Measurements from ENCODE around the gene DCTN5. TPM values are rescaled to one million over a fixed set of nuclear protein-coding genes. Genes with fewer than 3 reads are reported as not detected.
A peak's percentile ranks its signal among the peaks of the same experiment; 100 is the strongest.

The DCTN5 gene
- total and polyA plus RNA-seq, 2 of the 13 experiments (the other 11 are each of a cell fraction or from before 2014, with no cell fraction given) = 105 to 207 TPM

DNA sequence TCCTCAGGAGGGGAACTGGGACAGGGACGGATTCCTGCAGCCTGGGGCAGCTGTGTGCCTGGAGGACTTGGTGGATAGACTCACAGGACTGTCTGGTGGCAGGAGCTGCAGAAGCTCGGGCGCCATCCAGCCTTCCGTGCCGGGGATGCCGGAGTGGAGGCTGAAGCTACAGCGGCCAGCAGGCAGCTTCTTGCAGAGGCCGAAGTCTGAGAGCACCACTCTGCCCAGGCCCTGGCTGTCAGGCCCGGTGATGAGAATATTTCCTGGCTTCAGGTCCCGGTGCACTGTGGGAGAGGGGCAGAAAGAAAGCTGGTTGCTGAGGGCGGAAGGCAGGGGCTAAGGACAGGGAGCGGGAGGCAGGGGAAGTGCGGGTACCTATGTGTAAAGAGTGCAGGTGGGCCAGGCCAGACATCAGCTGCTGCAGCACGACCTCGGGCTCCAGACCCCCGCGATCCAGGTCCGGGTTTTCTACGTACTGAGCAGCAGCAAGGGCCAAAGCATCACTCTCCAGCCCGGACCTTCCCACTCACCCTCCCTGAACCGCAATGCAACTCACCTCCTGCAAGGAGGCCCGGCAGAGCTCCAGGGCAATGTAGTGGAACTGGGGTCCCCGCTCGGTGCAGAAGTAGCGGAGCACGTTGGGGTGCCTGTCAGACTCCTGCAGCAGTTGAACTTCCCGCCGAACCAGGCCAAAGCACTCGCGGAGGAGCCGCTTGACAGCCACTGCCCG, 53.5 kb downstream of the DCTN5 start (continued):
- TF ChIP-seq GLI4 (CRISPR knock-in tag; IDR thresholded peaks at IDR 0.05; ENCODE audit: borderline replicate concordance) = peak; percentile 26; the same call in 1 of the 2 replicates
- TF ChIP-seq, protein P1, sequence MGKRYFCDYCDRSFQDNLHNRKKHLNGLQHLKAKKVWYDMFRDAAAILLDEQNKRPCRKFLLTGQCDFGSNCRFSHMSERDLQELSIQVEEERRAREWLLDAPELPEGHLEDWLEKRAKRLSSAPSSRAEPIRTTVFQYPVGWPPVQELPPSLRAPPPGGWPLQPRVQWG (CRISPR knock-in tag; IDR thresholded peaks at IDR 0.05; ENCODE audit: borderline replicate concordance, low read depth) = no peak
- no peak for TF ChIP-seq ZFP90 (CRISPR knock-in tag; IDR thresholded peaks at IDR 0.05; ENCODE audit: borderline replicate concordance)
- TF ChIP-seq, protein P2, sequence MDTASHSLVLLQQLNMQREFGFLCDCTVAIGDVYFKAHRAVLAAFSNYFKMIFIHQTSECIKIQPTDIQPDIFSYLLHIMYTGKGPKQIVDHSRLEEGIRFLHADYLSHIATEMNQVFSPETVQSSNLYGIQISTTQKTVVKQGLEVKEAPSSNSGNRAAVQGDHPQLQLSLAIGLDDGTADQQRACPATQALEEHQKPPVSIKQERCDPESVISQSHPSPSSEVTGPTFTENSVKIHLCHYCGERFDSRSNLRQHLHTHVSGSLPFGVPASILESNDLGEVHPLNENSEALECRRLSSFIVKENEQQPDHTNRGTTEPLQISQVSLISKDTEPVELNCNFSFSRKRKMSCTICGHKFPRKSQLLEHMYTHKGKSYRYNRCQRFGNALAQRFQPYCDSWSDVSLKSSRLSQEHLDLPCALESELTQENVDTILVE (CRISPR knock-in tag; IDR thresholded peaks at IDR 0.05) = no peak; the same call in 1 of the 2 replicates
- TF ChIP-seq POLR2A (IDR thresholded peaks at IDR 0.05; ENCODE audit: insufficient read depth in 1 of 2, low read depth in 2 of 2, low read length in 2 of 2) = no peak
- TF ChIP-seq TOE1 (CRISPR knock-in tag; IDR thresholded peaks at IDR 0.05) = no peak
- TF ChIP-seq, protein P3, sequence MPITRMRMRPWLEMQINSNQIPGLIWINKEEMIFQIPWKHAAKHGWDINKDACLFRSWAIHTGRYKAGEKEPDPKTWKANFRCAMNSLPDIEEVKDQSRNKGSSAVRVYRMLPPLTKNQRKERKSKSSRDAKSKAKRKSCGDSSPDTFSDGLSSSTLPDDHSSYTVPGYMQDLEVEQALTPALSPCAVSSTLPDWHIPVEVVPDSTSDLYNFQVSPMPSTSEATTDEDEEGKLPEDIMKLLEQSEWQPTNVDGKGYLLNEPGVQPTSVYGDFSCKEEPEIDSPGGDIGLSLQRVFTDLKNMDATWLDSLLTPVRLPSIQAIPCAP (CRISPR knock-in tag; IDR thresholded peaks at IDR 0.05; ENCODE audit: low read depth) = 0 out of 2 replicates have a peak, but pooled peaks have one; percentile 21
- no peak for TF ChIP-seq GZF1 (CRISPR knock-in tag; IDR thresholded peaks at IDR 0.05)
- peak; percentile 48; the same call in 1 of the 2 replicates for TF ChIP-seq ZNF224 (CRISPR knock-in tag; IDR thresholded peaks at IDR 0.05)
- TF ChIP-seq ZFYVE20 (CRISPR knock-in tag; IDR thresholded peaks at IDR 0.05; ENCODE audit: borderline replicate concordance, low read depth) = 0 out of 2 replicates have a peak, but pooled peaks have one; percentile 3
- TF ChIP-seq CEBPB (IDR thresholded peaks at IDR 0.05; ENCODE audit: borderline replicate concordance, low read depth, low read length) = no peak
- no peak for TF ChIP-seq TEAD3 (CRISPR knock-in tag; optimal IDR thresholded peaks at IDR 0.05; ENCODE audit: borderline replicate concordance)
- TF ChIP-seq ZNF550 (CRISPR knock-in tag; IDR thresholded peaks at IDR 0.05; ENCODE audit: borderline replicate concordance) = no peak
- TF ChIP-seq SOX5 (CRISPR knock-in tag; IDR thresholded peaks at IDR 0.05; ENCODE audit: borderline replicate concordance) = no peak
- 0 out of 2 replicates have a peak, but pooled peaks have one; percentile 53 for TF ChIP-seq ZNF724P (CRISPR knock-in tag; IDR thresholded peaks at IDR 0.05; ENCODE audit: borderline replicate concordance)
- no peak for TF ChIP-seq U2AF1 (optimal IDR thresholded peaks at IDR 0.05; ENCODE audit: low read depth, low read length)
- TF ChIP-seq TARDBP (CRISPR knock-in tag; IDR thresholded peaks at IDR 0.05) = peak; percentile 77; the same call in 1 of the 2 replicates
- no peak for TF ChIP-seq MIER2 (CRISPR knock-in tag; IDR thresholded peaks at IDR 0.05)
- TF ChIP-seq MIER3 (CRISPR knock-in tag; IDR thresholded peaks at IDR 0.05; ENCODE audit: borderline replicate concordance) = no peak; the same call in 1 of the 2 replicates
- no peak for TF ChIP-seq ZNF496 (CRISPR knock-in tag; IDR thresholded peaks at IDR 0.05; ENCODE audit: insufficient replicate concordance)
- TF ChIP-seq, protein P4, sequence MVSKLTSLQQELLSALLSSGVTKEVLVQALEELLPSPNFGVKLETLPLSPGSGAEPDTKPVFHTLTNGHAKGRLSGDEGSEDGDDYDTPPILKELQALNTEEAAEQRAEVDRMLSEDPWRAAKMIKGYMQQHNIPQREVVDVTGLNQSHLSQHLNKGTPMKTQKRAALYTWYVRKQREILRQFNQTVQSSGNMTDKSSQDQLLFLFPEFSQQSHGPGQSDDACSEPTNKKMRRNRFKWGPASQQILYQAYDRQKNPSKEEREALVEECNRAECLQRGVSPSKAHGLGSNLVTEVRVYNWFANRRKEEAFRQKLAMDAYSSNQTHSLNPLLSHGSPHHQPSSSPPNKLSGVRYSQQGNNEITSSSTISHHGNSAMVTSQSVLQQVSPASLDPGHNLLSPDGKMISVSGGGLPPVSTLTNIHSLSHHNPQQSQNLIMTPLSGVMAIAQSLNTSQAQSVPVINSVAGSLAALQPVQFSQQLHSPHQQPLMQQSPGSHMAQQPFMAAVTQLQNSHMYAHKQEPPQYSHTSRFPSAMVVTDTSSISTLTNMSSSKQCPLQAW (CRISPR knock-in tag; IDR thresholded peaks at IDR 0.05) = 0 out of 2 replicates have a peak, but pooled peaks have one; percentile 16
- peak; percentile 26; the same call in 1 of the 2 replicates for TF ChIP-seq HNF4A (CRISPR knock-in tag; IDR thresholded peaks at IDR 0.05)
- no peak for TF ChIP-seq SNAI1 (CRISPR knock-in tag; IDR thresholded peaks at IDR 0.05; ENCODE audit: borderline replicate concordance)
- TF ChIP-seq ATM (IDR thresholded peaks at IDR 0.05; ENCODE audit: borderline replicate concordance) = no peak
- TF ChIP-seq SAP130 (CRISPR knock-in tag; IDR thresholded peaks at IDR 0.05; ENCODE audit: low read depth) = peak; percentile 68
- TF ChIP-seq ZNF333 (CRISPR knock-in tag; IDR thresholded peaks at IDR 0.05; ENCODE audit: borderline replicate concordance) = peak; percentile 95; the same call in 1 of the 2 replicates
